HG02884 (cell line): Measurements from ENCODE around the gene CADM3.

Source experiments
- ATAC-seq: cut with Tn5 transposase; IDR thresholded peaks from one replicate; pipeline ENCODE4 v1.9.1; 2021; ENCODE audit warnings: mild to moderate bottlenecking, moderate library complexity; ENCODE audit not compliant: unreplicated experiment

Gene CADM3

DNA sequence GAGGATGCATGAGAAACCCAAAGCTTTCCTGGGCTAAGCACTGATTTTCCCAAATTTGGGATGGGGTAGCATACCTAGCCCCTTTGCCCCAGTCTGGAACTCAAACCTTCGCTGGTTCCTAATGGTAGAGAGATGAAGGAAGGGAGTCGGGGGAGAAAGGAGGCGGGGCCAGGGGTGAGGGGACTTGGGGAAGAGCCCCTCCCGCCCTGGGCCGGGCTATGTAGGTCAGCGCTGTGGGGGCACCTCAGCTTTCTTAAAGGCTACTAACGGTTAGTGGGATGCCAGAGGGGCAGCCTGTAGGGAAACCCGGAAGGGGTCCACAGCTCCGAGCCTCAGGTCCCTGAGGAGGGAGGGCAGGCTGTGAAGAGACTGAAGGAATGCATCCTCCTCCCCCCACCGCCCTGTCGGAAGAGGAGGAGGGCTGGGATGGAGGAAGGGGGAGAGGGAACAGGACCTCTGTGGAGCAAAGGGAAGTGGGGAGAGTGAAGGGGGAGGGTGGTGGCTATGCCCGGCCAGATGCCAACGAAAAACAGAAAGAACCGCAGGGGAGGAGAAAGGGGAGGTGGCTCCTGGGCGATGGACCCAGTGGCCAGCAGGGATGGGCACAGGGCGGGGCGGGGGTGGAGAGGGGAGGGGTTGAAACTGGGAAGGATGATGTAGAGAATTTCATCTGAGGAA is 1.3 kb downstream of the CADM3 start:
- no peak for ATAC-seq

DNA sequence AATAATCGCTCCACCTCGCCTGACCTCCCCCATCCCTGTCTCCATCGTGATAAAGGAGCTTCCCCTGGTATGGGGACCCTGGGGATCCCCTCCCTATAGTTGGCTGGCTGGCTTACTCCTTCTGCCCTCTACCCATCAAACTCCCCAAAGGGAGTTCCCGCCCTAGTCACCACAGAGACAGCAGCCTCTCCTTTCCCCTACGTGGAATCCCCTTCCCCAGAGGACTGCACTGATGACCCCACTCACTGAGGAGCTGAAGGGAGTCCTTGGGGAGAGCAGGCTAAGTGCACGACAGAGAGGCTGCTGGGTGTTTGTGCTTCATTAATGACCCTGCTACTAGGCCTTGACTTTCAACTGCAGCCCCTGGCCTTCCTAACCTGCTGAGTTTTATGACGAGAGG is 1.9 kb downstream of the CADM3 start:
- no peak for ATAC-seq

DNA sequence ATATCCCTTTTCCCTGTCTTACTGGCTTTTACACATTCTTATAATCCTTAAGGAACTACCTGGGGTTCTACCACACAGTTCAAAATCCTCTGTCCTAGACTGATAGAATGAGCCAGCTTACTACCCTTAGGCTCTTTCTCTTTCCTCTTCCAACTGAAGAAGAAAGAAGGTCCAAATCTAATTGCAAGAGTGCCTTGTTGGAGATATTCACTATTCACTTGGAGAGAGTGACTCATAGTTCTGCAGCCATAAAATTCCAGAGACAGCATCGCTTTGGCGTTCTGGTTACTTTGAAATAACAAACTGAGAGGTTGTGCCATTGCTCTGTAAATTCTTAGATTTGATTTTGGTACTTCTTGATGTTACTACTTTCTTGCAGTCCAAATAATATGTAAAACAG is 4.2 kb downstream of the CADM3 start:
- no peak for ATAC-seq

DNA sequence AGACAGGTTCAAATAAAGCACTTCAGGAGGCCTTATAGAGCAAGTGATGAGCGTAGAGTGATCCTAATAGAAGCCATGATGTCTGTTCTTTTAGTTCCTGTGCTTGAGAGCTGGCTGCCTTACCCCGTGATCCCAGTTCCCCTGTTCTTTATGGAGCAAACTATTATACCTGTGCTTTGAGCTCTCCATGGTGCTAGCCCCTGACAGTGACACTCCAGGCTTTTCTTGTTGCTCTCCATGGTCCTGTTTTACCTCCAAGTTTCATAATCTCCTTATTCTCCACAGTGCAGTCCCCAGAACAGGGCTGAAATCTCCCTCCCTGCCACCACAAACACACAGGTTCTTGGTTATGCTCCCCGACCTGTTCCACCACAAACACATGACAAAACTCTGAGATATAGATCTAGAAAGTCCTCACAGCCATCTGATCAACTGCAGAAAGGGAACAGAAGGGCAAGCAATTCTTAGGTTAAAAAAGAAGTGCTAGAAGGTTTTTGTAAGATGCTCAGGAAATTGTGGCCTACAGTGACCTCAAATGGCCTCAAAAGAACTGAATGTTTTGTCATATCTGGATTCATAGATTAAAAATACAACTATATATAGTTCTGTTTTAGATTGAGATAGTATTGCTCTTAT is 6.0 kb downstream of the CADM3 start:
- ATAC-seq = no peak

DNA sequence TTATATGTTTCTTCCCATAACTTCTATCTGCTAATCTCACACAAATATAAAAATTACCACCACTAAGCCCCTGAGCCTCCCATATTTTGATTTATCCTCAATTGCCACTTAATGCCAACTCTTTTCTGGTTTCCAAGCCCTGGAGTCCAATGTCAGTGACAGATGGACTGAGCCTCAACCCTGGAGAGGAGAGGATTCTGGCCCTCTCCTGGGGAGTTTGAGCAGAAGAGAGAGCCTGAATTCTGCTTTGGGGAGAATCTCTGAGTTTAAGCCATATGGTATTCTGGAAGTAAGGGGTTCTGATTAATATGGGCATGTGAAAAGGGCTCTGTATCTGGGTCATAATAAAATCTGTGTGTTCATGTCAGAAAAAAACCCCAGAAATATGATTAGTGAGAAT is 8.5 kb downstream of the CADM3 start:
- ATAC-seq = no peak

DNA sequence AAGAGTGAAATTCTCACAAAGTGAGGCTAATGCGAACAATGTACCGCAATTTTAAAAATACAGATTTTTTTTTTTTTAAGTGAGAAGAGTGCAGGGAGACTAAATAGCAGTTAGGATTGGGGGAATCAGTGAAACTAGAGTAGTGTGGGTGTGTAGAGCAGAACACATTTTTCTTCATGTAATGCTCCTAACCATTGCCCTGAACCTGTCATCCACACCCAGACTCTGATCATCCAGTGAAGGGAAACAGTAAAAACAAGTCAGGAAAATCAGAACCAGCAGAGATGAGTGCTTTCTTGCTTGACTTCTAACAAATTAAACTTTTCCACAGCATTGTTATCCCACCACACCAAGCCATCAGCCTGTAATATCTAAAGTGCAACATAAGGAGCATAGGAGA is 9.1 kb downstream of the CADM3 start:
- no peak for ATAC-seq

DNA sequence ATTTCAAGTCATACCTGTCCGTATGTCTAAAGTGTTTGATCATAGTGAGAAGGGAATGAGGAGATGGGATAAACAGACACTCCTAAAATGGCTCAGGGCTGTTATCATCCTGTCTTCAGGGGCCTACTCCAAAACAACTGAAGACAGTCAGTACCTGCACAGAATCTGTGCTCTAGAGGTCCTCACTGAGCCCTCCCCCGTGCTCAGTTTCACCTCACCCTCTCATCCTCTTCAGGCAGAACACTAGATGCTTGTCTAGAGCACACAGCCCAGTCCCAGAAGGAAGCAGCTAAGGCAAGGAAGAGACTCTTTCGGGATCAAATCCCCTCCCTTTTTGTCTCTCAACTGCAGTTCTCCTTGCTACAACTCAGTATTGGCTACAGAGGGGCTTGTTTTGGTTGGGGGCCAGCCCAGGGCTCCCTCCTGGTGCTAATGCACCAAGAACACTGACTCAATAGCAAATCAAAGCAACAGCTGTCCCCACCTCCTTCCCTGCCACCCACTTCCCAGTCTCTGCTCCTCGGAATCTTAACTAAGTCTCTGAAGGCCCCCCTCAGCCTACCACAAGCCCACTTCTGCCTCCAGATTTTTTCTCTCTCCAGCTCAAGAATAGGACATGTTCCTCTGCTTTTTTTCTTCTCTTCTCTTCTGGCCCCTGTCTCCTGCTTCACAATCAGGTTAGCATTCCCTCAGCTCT is 10.1 kb downstream of the CADM3 start:
- no peak for ATAC-seq

DNA sequence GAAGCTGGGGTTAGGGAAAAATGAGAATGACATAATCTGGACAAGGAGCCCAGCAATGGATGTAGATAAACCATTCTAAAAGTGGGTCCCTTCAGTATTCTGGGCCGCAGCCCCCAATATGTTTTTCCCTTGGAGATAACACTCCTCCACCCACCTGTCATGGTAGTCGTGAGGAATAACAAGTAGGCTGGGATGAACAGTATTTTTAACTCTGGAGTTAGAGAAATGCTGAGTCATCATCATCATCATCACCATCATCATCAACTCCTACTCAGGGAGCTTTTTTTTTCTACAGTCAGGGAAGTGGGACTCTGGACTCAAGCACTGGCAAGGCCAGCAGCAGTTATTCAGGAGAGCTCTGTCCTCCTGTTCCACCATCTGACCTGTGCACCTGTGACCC is 12.8 kb downstream of the CADM3 start:
- no peak for ATAC-seq

DNA sequence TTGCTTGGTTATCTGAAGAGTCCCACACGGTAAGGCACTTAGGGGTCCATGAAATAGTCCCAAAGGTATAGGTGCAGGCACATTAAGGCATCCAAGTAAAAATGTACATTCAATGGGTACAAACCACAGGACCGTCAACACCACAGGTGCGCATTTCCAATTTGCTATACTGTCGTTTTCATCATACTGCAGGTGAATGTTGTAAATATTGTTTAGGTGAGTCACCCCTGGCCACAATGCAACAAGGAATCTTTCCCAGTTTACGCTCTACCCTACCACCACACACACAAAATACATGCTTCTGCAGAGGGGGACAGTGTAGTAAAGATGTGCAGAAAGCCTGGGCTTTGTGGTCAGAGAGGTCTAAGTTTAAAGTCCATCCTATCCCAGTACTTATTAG is 13.7 kb downstream of the CADM3 start:
- no peak for ATAC-seq

DNA sequence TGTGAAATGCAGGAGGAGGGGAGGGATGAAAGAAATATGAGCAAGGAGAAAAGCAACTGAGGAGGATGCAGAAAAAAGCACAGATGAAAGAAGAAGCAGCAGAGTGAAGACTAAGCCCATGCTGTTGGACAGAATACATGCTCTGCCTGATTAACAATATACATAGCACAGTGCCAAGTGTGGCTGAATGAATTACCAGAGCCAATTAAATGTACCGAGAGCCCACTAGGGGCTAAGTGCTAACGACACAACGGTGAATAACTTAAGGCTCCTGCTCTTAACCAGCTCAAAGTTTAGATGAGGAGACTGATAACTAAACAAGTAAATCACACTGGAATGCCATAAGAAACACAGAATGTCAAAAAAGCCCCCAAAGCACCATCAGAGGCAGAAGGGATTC is 15.6 kb downstream of the CADM3 start:
- ATAC-seq = no peak

DNA sequence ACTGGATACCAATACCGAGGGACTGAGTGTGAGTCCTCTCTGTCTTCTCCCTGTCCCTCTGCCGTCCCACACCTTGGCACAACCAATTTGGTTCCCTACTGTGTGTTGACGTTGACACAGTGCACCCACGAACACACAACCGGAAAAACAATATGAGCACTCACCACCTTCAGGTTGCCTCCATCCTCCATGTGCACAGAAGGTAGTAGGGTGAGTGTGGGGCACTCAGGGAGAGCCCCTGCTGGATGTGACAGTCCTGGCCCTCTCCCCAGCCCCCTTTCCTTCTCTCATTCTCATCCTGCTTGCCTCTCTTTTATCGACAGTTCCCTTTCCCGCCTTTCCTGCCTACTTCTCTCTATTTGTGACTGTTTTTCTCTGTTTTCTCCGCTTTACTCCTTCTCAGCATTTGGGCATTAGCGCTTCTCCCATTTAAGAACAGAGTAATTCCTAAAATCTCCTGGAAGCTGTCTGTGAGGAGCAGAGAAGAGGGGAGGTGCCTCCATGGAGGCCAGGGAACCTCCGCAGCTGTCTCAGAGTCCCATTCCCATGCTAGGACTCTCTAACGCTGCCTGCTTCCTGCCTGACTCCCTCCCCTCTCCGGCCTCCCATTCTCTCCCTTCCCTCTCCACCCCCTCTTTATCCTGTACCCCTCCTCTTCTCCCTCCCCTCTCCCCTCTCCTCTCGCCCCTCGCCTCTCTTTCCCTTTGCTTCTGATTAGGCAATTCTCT is 16.4 kb downstream of the CADM3 start:
- no peak for ATAC-seq

DNA sequence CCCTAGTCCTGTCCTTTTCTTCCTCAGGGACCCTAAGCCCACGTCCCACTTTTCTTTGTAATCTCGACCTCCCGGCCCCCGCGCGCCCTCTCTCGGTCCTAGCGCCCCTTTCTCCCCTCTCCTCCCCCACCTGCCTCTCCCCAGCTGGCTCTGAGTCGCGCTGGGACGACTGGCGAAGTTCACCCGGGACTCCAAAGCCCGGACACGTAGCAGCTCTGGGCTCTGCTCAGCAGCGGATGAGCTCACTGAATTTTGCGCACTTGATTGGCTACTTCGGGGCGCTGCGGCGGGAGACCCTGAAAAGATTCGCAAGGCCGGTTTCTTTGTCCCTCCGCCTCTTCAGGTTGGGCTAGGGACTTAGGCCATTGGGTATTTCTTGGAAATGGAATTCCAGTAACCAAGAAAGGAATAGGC is 17.0 kb downstream of the CADM3 start:
- peak; percentile 98 for ATAC-seq

DNA sequence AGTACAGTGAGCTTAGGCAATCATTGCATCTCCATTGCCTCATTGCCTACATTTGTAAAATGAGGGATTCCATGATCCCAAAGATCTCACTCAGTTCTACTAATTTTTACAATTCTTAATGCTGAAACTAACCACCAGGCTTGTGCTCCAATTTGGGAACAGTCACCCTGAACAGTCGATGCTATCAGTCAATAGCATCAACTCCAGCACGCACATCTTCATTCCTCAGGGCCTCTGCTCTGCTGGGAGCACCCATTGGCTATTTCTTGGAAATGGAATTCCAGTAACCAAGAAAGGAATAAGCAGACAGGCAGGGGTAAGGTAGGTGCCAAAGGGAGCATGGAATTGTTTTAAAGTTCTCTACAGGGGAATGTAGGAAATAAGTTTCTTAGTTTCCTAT is 19.0 kb downstream of the CADM3 start:
- ATAC-seq = no peak

DNA sequence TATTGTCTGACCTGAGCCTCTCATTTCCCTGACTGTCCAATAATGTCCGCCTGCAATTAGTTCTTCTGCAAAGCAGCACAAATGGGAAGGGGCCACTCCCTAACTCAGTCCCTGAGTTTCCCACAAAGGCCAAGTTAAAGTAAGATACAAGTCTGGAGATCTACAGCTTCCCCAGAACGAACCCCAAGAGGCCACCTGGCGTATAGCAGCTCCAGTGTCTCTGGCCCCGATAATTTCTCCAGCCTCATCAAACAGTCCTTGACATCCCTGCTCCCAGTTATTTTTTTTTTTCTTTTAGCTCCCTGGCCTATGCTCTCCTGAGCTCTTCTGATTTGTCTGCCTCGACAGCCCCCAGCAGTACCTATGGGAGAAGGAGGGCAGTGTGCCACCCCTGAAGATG is 25.1 kb downstream of the CADM3 start:
- no peak for ATAC-seq

DNA sequence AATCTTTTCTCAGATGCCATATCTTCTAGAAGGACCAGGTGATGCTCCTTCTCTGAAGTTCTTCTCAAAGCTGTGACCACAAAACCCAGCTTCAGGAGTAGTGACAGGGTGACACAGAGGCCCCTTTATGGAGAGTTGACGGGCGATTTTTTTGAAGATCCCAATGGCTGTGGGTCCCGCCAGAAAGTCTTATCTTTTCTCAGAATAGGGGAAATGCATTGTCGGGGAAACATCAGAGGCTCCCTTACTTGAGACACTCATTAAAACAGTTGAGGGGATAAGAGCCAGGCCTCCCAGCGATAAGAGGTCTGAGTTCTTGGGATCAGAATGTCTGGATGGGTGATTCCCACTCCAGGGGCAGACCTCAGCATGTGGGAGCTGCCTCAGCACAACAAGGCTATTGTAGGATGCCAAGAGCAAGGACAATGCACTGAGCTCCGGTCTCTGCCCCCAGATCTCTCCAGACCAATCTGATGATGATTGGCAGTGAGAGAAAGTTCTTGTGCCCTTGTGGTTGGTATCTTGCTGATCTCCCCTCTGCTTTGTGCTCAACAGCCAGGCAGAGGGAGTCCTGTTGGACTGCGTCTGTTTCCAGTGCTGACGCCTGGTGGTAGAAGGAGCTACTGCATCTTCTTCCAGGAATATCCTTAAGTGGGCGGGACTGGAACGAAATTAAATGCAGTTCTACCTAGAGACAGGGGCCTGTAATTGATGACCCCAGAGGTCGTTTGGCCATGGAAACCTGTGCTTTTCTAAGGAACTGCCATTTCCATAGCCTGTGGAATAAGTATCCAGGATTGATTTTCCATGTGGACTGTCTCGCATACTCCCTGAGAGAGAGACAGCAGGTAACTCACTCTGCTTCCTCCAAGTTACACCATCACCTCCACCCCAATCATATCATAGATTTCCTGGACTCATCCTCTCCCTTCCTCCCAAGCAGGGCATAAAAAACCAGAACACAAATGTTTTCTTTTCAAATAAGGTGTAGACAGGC is 26.4 kb downstream of the CADM3 start:
- ATAC-seq = peak; percentile 87

DNA sequence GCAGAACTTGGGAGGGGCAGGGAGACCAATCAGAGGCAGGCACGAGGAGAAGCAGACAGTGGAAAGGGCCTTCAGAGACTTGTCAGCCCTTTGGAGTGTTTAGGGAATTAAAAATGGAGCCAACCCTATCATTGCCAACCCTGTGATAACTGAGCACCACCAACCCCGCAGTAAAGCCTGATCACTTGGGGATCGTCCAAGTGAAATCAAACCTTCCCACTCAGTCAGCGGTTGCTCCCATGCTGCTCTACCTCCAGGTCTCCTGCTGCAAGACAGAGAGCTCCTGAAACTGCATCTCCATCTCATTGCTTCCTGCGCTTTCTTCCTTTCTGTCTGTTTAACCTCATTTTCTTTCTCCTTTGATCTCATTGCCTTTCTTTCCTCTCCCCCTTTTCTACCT is 28.5 kb downstream of the CADM3 start:
- ATAC-seq = no peak

DNA sequence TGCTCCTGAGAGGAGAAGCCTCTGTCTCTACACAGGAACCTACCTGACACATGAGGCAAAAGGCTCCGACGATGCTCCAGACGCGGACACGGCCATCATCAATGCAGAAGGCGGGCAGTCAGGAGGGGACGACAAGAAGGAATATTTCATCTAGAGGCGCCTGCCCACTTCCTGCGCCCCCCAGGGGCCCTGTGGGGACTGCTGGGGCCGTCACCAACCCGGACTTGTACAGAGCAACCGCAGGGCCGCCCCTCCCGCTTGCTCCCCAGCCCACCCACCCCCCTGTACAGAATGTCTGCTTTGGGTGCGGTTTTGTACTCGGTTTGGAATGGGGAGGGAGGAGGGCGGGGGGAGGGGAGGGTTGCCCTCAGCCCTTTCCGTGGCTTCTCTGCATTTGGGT is 29.4 kb downstream of the CADM3 start:
- ATAC-seq = no peak

DNA sequence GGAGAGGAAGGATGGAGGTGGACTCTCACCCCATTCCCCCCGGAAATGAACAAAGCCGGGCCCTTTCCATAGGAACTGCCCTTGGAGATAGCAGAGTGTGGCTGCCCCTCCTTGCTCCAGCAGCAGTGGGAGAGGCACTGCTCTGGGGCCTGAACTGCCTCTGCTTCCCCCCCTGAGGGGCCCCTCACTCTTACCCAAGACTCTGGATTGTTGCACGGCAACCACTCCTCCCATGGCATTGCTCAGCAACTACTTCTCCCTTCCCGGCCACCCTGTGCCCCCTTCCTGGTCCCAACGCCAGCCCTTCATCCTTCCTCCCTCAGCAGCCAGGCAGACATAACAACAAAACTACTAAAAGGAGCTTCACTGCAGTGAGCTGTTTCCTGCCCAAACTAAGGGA is 30.2 kb downstream of the CADM3 start:
- no peak for ATAC-seq

DNA sequence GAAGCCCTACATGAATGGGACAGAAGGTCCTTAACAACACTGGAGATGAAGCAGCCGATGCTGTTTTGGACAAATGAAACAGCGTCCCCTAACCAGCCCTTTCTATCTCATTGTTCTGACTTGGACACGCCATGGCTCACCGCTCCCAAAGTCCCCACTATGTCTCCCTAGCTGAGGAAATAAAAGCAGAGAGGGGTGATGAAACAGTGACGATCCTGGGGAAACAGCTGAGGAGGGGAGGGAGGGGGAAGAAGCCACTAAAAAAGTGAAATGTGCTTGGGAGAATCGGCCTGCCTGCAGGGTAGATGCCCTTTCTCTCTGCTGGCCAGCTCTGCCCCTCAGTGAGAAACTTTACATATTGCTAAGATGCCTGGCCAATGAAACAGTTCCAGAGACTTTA is 32.2 kb downstream of the CADM3 start:
- ATAC-seq = no peak
